GM11168 (cell line): ENCODE measurements around the gene EP400.
"Not testable (repeated sequence)": the region's sequence is repeated elsewhere in the genome, so short reads cannot be mapped to it uniquely, and the experiment has no call there.

ENCODE experiments used
- in situ Hi-C: fragments of 300-500 bp; cut with MboI; formaldehyde crosslinking; loops from one replicate; pipeline ENCODE4 v1.12.0; 2022; ENCODE audit warnings: low sequenced_read_pairs; ENCODE audit not compliant: unreplicated experiment

Gene EP400

GRCh38 chr12:132077322-132078100, 127.8 kb downstream of the EP400 start:
- in situ Hi-C loops: no loop called here

- in situ Hi-C loops: no loop called here
These were observed 128.4 kb downstream of the EP400 start for GRCh38 chr12:132078190-132078589.

GRCh38 chr12:132079200-132079599, 129.5 kb downstream of the EP400 start:
- in situ Hi-C loops: no loop called here

- in situ Hi-C loops: no loop called here
These were observed 130.0 kb downstream of the EP400 start for GRCh38 chr12:132079695-132080094.

- in situ Hi-C loops: not testable (repeated sequence)
These were observed 130.8 kb downstream of the EP400 start for GRCh38 chr12:132080515-132080914.

- in situ Hi-C loops: no loop called here
These were observed 131.7 kb downstream of the EP400 start for GRCh38 chr12:132081423-132081822.

- in situ Hi-C loops: no loop called here
These were observed 133.8 kb downstream of the EP400 start for GRCh38 chr12:132083614-132083940.

GRCh38 chr12:132083941-132084620, 134.3 kb downstream of the EP400 start:
- in situ Hi-C loops: no loop called here

GRCh38 chr12:132084621-132085290, 135.0 kb downstream of the EP400 start:
- in situ Hi-C loops: no loop called here

GRCh38 chr12:132085291-132085635, 135.5 kb downstream of the EP400 start:
- in situ Hi-C loops: no loop called here

GRCh38 chr12:132089407-132089910, 139.7 kb downstream of the EP400 start:
- in situ Hi-C loops: no loop called here

GRCh38 chr12:132094269-132094891, 144.6 kb downstream of the EP400 start:
- in situ Hi-C loops: no loop called here

- in situ Hi-C loops: no loop called here
These were observed 146.0 kb downstream of the EP400 start for GRCh38 chr12:132095520-132096409.

GRCh38 chr12:132099739-132100138, 150.0 kb downstream of the EP400 start:
- in situ Hi-C loops: no loop called here

GRCh38 chr12:132100306-132101065, 150.7 kb downstream of the EP400 start:
- in situ Hi-C loops: no loop called here

GRCh38 chr12:132102297-132102696, 152.6 kb downstream of the EP400 start:
- in situ Hi-C loops: no loop called here

GRCh38 chr12:132103072-132103471, 153.3 kb downstream of the EP400 start:
- in situ Hi-C loops: not testable (repeated sequence)

- in situ Hi-C loops: no loop called here
These were observed 154.0 kb downstream of the EP400 start for GRCh38 chr12:132103542-132104308.
